HEK293T (cell line): ENCODE results near the gene TEDC2.

ENCODE experiments used
- ELF4 ChIP-seq: fragments of 450-650 bp; IDR thresholded peaks from 2 replicates; pipeline ENCODE4 v1.6.1; 2017; ENCODE audit warnings: antibody characterized with exemption
- FOXA1 ChIP-seq: fragments of 450-650 bp; IDR thresholded peaks from 2 replicates; pipeline ENCODE4 v1.6.1; 2016; ENCODE audit warnings: mild to moderate bottlenecking
- FOXK2 ChIP-seq: fragments of 450-650 bp; IDR thresholded peaks from 2 replicates; pipeline ENCODE4 v1.6.1; 2016; ENCODE audit warnings: mild to moderate bottlenecking
- FOXM1 ChIP-seq: fragments of 450-650 bp; IDR thresholded peaks from 2 replicates; pipeline ENCODE4 v1.6.1; 2017; ENCODE audit warnings: mild to moderate bottlenecking, borderline replicate concordance
- L3MBTL2 ChIP-seq: fragments of 450-650 bp; conservative IDR thresholded peaks from 2 replicates; pipeline ENCODE4 v1.6.1; 2016; ENCODE audit warnings: mild to moderate bottlenecking
- LEF1 ChIP-seq: fragments of 450-650 bp; IDR thresholded peaks from 2 replicates; pipeline ENCODE4 v1.6.1; 2017; ENCODE audit warnings: mild to moderate bottlenecking, borderline replicate concordance
- NFRKB ChIP-seq: fragments of 450-650 bp; IDR thresholded peaks from 2 replicates; pipeline ENCODE4 v1.6.1; 2016; ENCODE audit warnings: mild to moderate bottlenecking, moderate library complexity
- SP1 ChIP-seq: fragments of 450-650 bp; IDR thresholded peaks from 2 replicates; pipeline ENCODE4 v1.6.1; 2017
- SUZ12 ChIP-seq: fragments of 450-650 bp; IDR thresholded peaks from 2 replicates; pipeline ENCODE4 v1.6.1; 2016; ENCODE audit warnings: mild to moderate bottlenecking
- TARDBP ChIP-seq: fragments of 450-650 bp; IDR thresholded peaks from 2 replicates; pipeline ENCODE4 v1.6.1; 2016
- TF ChIP-seq, protein P1 (sequence below): fragments of 450-650 bp; IDR thresholded peaks from 2 replicates; pipeline ENCODE4 v1.6.1; 2016

DNA sequence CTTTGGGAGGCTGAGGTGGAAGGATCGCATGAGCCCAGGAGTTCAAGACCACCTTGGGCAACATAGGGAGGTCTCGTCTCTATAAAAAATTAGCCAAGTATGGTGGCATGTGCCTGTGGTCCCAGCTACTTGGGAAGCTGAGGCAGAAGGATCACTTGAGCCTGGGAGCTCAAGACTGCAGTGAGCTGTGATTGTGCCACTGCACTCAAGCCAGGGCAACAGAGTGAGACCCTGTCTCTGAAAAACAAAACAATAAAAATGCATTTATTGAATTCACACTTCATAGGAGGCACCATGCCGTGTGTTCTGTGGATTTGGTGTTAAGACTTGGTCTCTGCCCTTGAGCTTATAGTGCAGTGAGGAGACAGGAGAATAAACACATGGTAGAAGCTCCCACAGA is 17.4 kb downstream of the TEDC2 start:
- no peak for TF ChIP-seq FOXK2
- TF ChIP-seq ELF4 = no peak
- no peak for TF ChIP-seq NFRKB
- no peak for TF ChIP-seq SUZ12
- no peak for TF ChIP-seq SP1
- no peak for TF ChIP-seq FOXM1
- TF ChIP-seq TARDBP = no peak
- TF ChIP-seq L3MBTL2 = no peak
- TF ChIP-seq, protein P1, sequence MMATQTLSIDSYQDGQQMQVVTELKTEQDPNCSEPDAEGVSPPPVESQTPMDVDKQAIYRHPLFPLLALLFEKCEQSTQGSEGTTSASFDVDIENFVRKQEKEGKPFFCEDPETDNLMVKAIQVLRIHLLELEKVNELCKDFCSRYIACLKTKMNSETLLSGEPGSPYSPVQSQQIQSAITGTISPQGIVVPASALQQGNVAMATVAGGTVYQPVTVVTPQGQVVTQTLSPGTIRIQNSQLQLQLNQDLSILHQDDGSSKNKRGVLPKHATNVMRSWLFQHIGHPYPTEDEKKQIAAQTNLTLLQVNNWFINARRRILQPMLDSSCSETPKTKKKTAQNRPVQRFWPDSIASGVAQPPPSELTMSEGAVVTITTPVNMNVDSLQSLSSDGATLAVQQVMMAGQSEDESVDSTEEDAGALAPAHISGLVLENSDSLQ = no peak
- TF ChIP-seq FOXA1 = no peak
- no peak for TF ChIP-seq LEF1
